Neural cell (in vitro differentiated cells): ENCODE measurements around the gene KCNJ6. TPM values are rescaled to one million over a fixed set of nuclear protein-coding genes. Genes with fewer than 3 reads are reported as not detected.
A peak's percentile ranks its signal among the peaks of the same experiment; 100 is the strongest.

Experiments used
- H2AFZ ChIP-seq: fragments of 200-600, 300-800 bp; sonication (generic), shearing (Covaris generic); 2 replicates; pipeline ENCODE4 v1.6.0; 2014; ENCODE audit warnings: low read depth, mild to moderate bottlenecking, antibody characterized with exemption, low read length, moderate library complexity
- H3F3A ChIP-seq: fragments of 200-600 bp; shearing (Covaris generic); 2 replicates; pipeline ENCODE4 v1.6.1; 2016; ENCODE audit warnings: mild to moderate bottlenecking, moderate library complexity, mixed read lengths, antibody characterized with exemption, low read length; ENCODE audit not compliant: insufficient read depth, poor library complexity, severe bottlenecking
- H3K27ac ChIP-seq: fragments of 200-600, 300-800 bp; sonication (generic), shearing (Covaris generic); 2 replicates; pipeline ENCODE4 v1.5.1; 2014; ENCODE audit warnings: mild to moderate bottlenecking, low read length, moderate library complexity
- H3K27me3 ChIP-seq: fragments of 300-800, 200-600 bp; sonication (generic), shearing (Covaris generic); 2 replicates; pipeline ENCODE4 v1.6.0; 2014; ENCODE audit warnings: mild to moderate bottlenecking, low read depth, low read length, moderate library complexity; ENCODE audit not compliant: insufficient read depth
- H3K36me3 ChIP-seq: fragments of 300-800, 200-600 bp; sonication (generic), shearing (Covaris generic); 2 replicates; pipeline ENCODE4 v1.5.1; 2014; ENCODE audit warnings: mild to moderate bottlenecking, antibody characterized with exemption, low read length, moderate library complexity; ENCODE audit not compliant: insufficient read depth
- H3K4me2 ChIP-seq: fragments of 300-800, 200-600 bp; sonication (generic), shearing (Covaris generic); 2 replicates; pipeline ENCODE4 v1.6.0; 2014; ENCODE audit warnings: mild to moderate bottlenecking, low read length
- H3K4me3 ChIP-seq: fragments of 300-800, 200-600 bp; sonication (generic), shearing (Covaris generic); 2 replicates; pipeline ENCODE4 v1.5.1; 2014; ENCODE audit warnings: mild to moderate bottlenecking, low read length, moderate library complexity
- H3K79me2 ChIP-seq: fragments of 200-600 bp; shearing (Covaris generic); replicated peaks from 2 replicates; pipeline ENCODE4 v1.6.0; 2014; ENCODE audit warnings: mild to moderate bottlenecking, low read length, moderate library complexity; ENCODE audit not compliant: insufficient read depth
- H3K9ac ChIP-seq: fragments of 300-800, 200-600 bp; sonication (generic), shearing (Covaris generic); 2 replicates; pipeline ENCODE4 v1.6.1; 2016; ENCODE audit warnings: mild to moderate bottlenecking, low read length, mixed read lengths
- H3K9me2 ChIP-seq: fragments of 200-600 bp; shearing (Covaris generic); 2 replicates; pipeline ENCODE4 v1.6.1; 2016; ENCODE audit warnings: mild to moderate bottlenecking, low read length, mixed read lengths; ENCODE audit not compliant: insufficient read depth
- H3K9me3 ChIP-seq: fragments of 200-600, 300-800 bp; sonication (generic), shearing (Covaris generic); 2 replicates; pipeline ENCODE4 v1.6.1; 2016; ENCODE audit warnings: mild to moderate bottlenecking, mixed run types, low read length, moderate library complexity, mixed read lengths
- H4K20me1 ChIP-seq: fragments of 200-600 bp; shearing (Covaris generic); 2 replicates; pipeline ENCODE4 v1.6.1; 2016; ENCODE audit warnings: mild to moderate bottlenecking, mixed run types; ENCODE audit not compliant: insufficient read depth
- EP300 ChIP-seq: fragments of 450-650 bp; conservative IDR thresholded peaks from 2 replicates; pipeline ENCODE4 v1.6.1; 2014; ENCODE audit warnings: antibody characterized with exemption, mild to moderate bottlenecking, moderate library complexity; ENCODE audit not compliant: poor library complexity, severe bottlenecking
- EZH2 ChIP-seq: fragments of 200-600, 300-800 bp; shearing (Covaris generic), sonication (generic); IDR thresholded peaks from 2 replicates; pipeline ENCODE4 v1.6.1; 2014; ENCODE audit warnings: antibody characterized with exemption, low read length, borderline replicate concordance, mild to moderate bottlenecking; ENCODE audit not compliant: insufficient read depth, poor library complexity, severe bottlenecking
- MXI1 ChIP-seq: fragments of 450-650 bp; conservative IDR thresholded peaks from 2 replicates; pipeline ENCODE4 v1.6.1; 2014; ENCODE audit warnings: antibody characterized with exemption, mild to moderate bottlenecking; ENCODE audit not compliant: poor library complexity, severe bottlenecking
- POLR2AphosphoS5 ChIP-seq: IDR thresholded peaks from 2 replicates; pipeline ENCODE4 v1.6.1; 2012
- RAD21 ChIP-seq: fragments of 450-650 bp; conservative IDR thresholded peaks from 2 replicates; pipeline ENCODE4 v1.6.1; 2014; ENCODE audit warnings: antibody characterized with exemption, mild to moderate bottlenecking, moderate library complexity
- REST ChIP-seq: IDR thresholded peaks from 2 replicates; pipeline ENCODE4 v1.6.1; 2012; ENCODE audit warnings: borderline replicate concordance
- SMC3 ChIP-seq: fragments of 450-650 bp; conservative IDR thresholded peaks from 2 replicates; pipeline ENCODE4 v1.6.1; 2014; ENCODE audit warnings: antibody characterized with exemption, mild to moderate bottlenecking, moderate library complexity; ENCODE audit not compliant: poor library complexity
- TAF1 ChIP-seq: IDR thresholded peaks from 2 replicates; pipeline ENCODE4 v1.6.1; 2012; ENCODE audit warnings: low read depth
- polyA plus RNA-seq: library from polyadenylated mRNA; depleted of rRNA; stranded (reverse); fragments of >200 nt; gene quantifications from 2 replicates; pipeline ENCODE4 v1.2.3, GENCODE V29; 2014
- TF ChIP-seq, protein P1 (sequence below): fragments of 450-650 bp; IDR thresholded peaks from 2 replicates; pipeline ENCODE4 v1.5.1; 2014; ENCODE audit warnings: antibody characterized with exemption, mild to moderate bottlenecking, moderate library complexity; ENCODE audit not compliant: poor library complexity, severe bottlenecking

Gene KCNJ6
- polyA plus RNA-seq, 1 donor from 2014 or later: 1.7 TPM

- Histone ChIP-seq H3K9me3 (no peaks in the 10 kb centered on the region), H3K9ac (no peak overlapping the region), H2AFZ (no peak overlapping the region), H3K36me3 (no peaks in the 10 kb centered on the region), H4K20me1 (no peaks in the 10 kb centered on the region), H3F3A (no peaks in the 10 kb centered on the region), H3K79me2 (no peaks in the 10 kb centered on the region), H3K27me3 (no peaks in the 10 kb centered on the region), H3K9me2 (no peaks in the 10 kb centered on the region), H3K4me2 (no peak overlapping the region), H3K27ac (no peak overlapping the region), H3K4me3 (no peak overlapping the region)
- no peak for TF ChIP-seq MXI1
- no peak for TF ChIP-seq TAF1
- no peak for TF ChIP-seq SMC3
- TF ChIP-seq REST: no peak
- TF ChIP-seq, protein P1, sequence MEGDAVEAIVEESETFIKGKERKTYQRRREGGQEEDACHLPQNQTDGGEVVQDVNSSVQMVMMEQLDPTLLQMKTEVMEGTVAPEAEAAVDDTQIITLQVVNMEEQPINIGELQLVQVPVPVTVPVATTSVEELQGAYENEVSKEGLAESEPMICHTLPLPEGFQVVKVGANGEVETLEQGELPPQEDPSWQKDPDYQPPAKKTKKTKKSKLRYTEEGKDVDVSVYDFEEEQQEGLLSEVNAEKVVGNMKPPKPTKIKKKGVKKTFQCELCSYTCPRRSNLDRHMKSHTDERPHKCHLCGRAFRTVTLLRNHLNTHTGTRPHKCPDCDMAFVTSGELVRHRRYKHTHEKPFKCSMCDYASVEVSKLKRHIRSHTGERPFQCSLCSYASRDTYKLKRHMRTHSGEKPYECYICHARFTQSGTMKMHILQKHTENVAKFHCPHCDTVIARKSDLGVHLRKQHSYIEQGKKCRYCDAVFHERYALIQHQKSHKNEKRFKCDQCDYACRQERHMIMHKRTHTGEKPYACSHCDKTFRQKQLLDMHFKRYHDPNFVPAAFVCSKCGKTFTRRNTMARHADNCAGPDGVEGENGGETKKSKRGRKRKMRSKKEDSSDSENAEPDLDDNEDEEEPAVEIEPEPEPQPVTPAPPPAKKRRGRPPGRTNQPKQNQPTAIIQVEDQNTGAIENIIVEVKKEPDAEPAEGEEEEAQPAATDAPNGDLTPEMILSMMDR: no peak
- no peak for TF ChIP-seq POLR2AphosphoS5
- TF ChIP-seq EZH2: no peak
- no peak for TF ChIP-seq RAD21
- no peak for TF ChIP-seq EP300
These were observed 88.3 kb downstream of the KCNJ6 start for GRCh38 chr21:37827913-37828312.

- H3K4me2 ChIP-seq: no peak overlapping the region
- H3K27ac ChIP-seq: no peak overlapping the region
- no peaks in the 10 kb centered on the region for H3K9me2 ChIP-seq
- H3K36me3 ChIP-seq: no peaks in the 10 kb centered on the region
- H4K20me1 ChIP-seq: no peaks in the 10 kb centered on the region
- H3K9me3 ChIP-seq: no peaks in the 10 kb centered on the region
- no peaks in the 10 kb centered on the region for H3K27me3 ChIP-seq
- H3K79me2 ChIP-seq: no peaks in the 10 kb centered on the region
- no peak overlapping the region for H3K4me3 ChIP-seq
- no peak overlapping the region for H3K9ac ChIP-seq
- no peaks in the 10 kb centered on the region for H3F3A ChIP-seq
- TF ChIP-seq POLR2AphosphoS5: peak; percentile 20
- no peak for TF ChIP-seq RAD21
- H2AFZ ChIP-seq: no peak overlapping the region
These were observed 94.3 kb downstream of the KCNJ6 start for GRCh38 chr21:37821786-37822450.

DNA sequence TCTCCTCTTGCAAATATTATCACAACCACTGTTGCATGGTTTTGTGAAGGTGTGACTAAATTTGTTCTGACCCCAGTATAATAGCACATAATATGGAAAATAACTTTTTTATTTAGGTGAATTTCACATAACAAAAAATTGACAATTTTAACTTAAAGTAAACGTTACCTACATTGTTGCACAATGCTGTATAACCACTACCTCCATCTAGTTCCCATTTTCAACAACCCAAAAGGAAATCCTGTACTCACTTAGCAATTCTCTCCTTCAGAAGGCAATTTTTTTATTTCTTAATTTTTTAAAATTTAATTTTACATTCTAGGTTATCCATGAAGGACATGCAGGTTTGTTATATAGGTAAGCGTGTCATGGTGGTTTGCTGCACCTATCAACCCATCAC is 95.2 kb downstream of the KCNJ6 start:
- Histone ChIP-seq H3K27me3 (no peaks in the 10 kb centered on the region), H4K20me1 (no peaks in the 10 kb centered on the region), H3F3A (no peaks in the 10 kb centered on the region), H3K9me2 (no peaks in the 10 kb centered on the region), H3K4me3 (no peak overlapping the region), H2AFZ (no peak overlapping the region), H3K4me2 (no peak overlapping the region), H3K27ac (no peak overlapping the region), H3K9me3 (no peaks in the 10 kb centered on the region), H3K79me2 (no peaks in the 10 kb centered on the region), H3K9ac (no peak overlapping the region), H3K36me3 (no peaks in the 10 kb centered on the region)
- TF ChIP-seq EZH2 (no peak), REST (no peak), SMC3 (no peak), RAD21 (no peak), EP300 (no peak)
- TF ChIP-seq, protein P1: no peak
